Measurements from ENCODE around the gene FOSB. TPM values are rescaled to one million over a fixed set of nuclear protein-coding genes. Genes with fewer than 3 reads are reported as not detected.

FOSB gene
- total RNA-seq, 1 donor from 2014 or later, result 13.3 TPM

- Mint-ChIP-seq H3K36me3 (ENCODE audit: low read depth, unreplicated experiment) (no peaks in the 10 kb centered on the region), H3K4me3 (ENCODE audit: unreplicated experiment) (no peak overlapping the region), H3K27ac (ENCODE audit: unreplicated experiment) (no peak overlapping the region), H3K9me3 (ENCODE audit: unreplicated experiment) (no peaks in the 10 kb centered on the region), H3K4me1 (ENCODE audit: low read depth, unreplicated experiment) (peaks cover 4% of the 10 kb centered on the region), H3K27me3 (ENCODE audit: low read depth, unreplicated experiment) (peaks cover 4% of the 10 kb centered on the region)
- Histone ChIP-seq H2AFZ (ENCODE audit: low read depth, low read length) (no peak overlapping the region), H3K9ac (ENCODE audit: low read length) (no peak overlapping the region), H4K20me1 (ENCODE audit: insufficient read depth, low read length) (no peaks in the 10 kb centered on the region), H3K9me3 (ENCODE audit: insufficient read depth, low read depth, low read length) (no peaks in the 10 kb centered on the region), H3K27ac (ENCODE audit: low read depth, low read length) (no peak overlapping the region), H3K79me2 (ENCODE audit: insufficient read depth, low read length) (no peaks in the 10 kb centered on the region), H3K4me3 (ENCODE audit: insufficient read depth, low read depth, low read length) (no peak overlapping the region), H3K4me2 (ENCODE audit: low read length) (no peak overlapping the region), H3K4me1 (ENCODE audit: insufficient read depth, low read length) (peaks cover 5% of the 10 kb centered on the region), H3K36me3 (ENCODE audit: insufficient read depth, low read length) (no peaks in the 10 kb centered on the region), H3K27me3 (ENCODE audit: insufficient read depth, low read length) (no peaks in the 10 kb centered on the region)
- no peak for DNase-seq (ENCODE audit: low read depth)
- no peak for TF ChIP-seq CTCF (IDR thresholded peaks at IDR 0.05; ENCODE audit: insufficient read depth, low read depth, low read length)
- TF ChIP-seq EZH2 (IDR thresholded peaks at IDR 0.05; ENCODE audit: insufficient read depth, low read length), result no peak
- no peak for FAIRE-seq
Measured at GRCh38 chr19:45460807-45461347, 6.9 kb upstream of the FOSB start.

- Histone ChIP-seq H3K27ac (ENCODE audit: low read depth, low read length) (no peak overlapping the region), H3K9ac (ENCODE audit: low read length) (no peak overlapping the region), H3K27me3 (ENCODE audit: insufficient read depth, low read length) (no peaks in the 10 kb centered on the region), H3K4me3 (ENCODE audit: insufficient read depth, low read depth, low read length) (no peak overlapping the region), H3K4me2 (ENCODE audit: low read length) (no peak overlapping the region), H2AFZ (ENCODE audit: low read depth, low read length) (no peak overlapping the region), H3K9me3 (ENCODE audit: insufficient read depth, low read depth, low read length) (no peaks in the 10 kb centered on the region), H3K36me3 (ENCODE audit: insufficient read depth, low read length) (no peaks in the 10 kb centered on the region), H3K79me2 (ENCODE audit: insufficient read depth, low read length) (no peaks in the 10 kb centered on the region), H4K20me1 (ENCODE audit: insufficient read depth, low read length) (no peaks in the 10 kb centered on the region), H3K4me1 (ENCODE audit: insufficient read depth, low read length) (peaks cover 2% of the 10 kb centered on the region)
- Mint-ChIP-seq H3K27me3 (ENCODE audit: low read depth, unreplicated experiment) (peaks cover 4% of the 10 kb centered on the region), H3K4me1 (ENCODE audit: low read depth, unreplicated experiment) (no peaks in the 10 kb centered on the region), H3K9me3 (ENCODE audit: unreplicated experiment) (no peaks in the 10 kb centered on the region), H3K36me3 (ENCODE audit: low read depth, unreplicated experiment) (no peaks in the 10 kb centered on the region), H3K4me3 (ENCODE audit: unreplicated experiment) (no peak overlapping the region), H3K27ac (ENCODE audit: unreplicated experiment) (no peak overlapping the region)
- no peak for DNase-seq (ENCODE audit: low read depth)
- TF ChIP-seq EZH2 (IDR thresholded peaks at IDR 0.05; ENCODE audit: insufficient read depth, low read length) (no peak), CTCF (IDR thresholded peaks at IDR 0.05; ENCODE audit: insufficient read depth, low read depth, low read length) (no peak)
- FAIRE-seq, result no peak
Measured at GRCh38 chr19:45462174-45462573, 5.6 kb upstream of the FOSB start.

GRCh38 chr19:45463241-45463640, 4.6 kb upstream of the FOSB start:
- no peak for FAIRE-seq
- no peak overlapping the region for H3K27ac Mint-ChIP-seq (ENCODE audit: unreplicated experiment)
- no peak overlapping the region for H3K4me3 Mint-ChIP-seq (ENCODE audit: unreplicated experiment)
- Histone ChIP-seq H3K79me2 (ENCODE audit: insufficient read depth, low read length) (no peaks in the 10 kb centered on the region), H3K27me3 (ENCODE audit: insufficient read depth, low read length) (no peaks in the 10 kb centered on the region), H3K4me2 (ENCODE audit: low read length) (no peak overlapping the region), H3K4me1 (ENCODE audit: insufficient read depth, low read length) (peaks cover 8% of the 10 kb centered on the region), H4K20me1 (ENCODE audit: insufficient read depth, low read length) (peaks cover 3% of the 10 kb centered on the region), H2AFZ (ENCODE audit: low read depth, low read length) (no peak overlapping the region), H3K9ac (ENCODE audit: low read length) (no peak overlapping the region), H3K36me3 (ENCODE audit: insufficient read depth, low read length) (no peaks in the 10 kb centered on the region), H3K27ac (ENCODE audit: low read depth, low read length) (no peak overlapping the region), H3K4me3 (ENCODE audit: insufficient read depth, low read depth, low read length) (no peak overlapping the region), H3K9me3 (ENCODE audit: insufficient read depth, low read depth, low read length) (no peaks in the 10 kb centered on the region)
- no peaks in the 10 kb centered on the region for H3K9me3 Mint-ChIP-seq (ENCODE audit: unreplicated experiment)
- TF ChIP-seq EZH2 (IDR thresholded peaks at IDR 0.05; ENCODE audit: insufficient read depth, low read length) (no peak), CTCF (IDR thresholded peaks at IDR 0.05; ENCODE audit: insufficient read depth, low read depth, low read length) (no peak)
- no peak for DNase-seq (ENCODE audit: low read depth)
- peaks cover 4% of the 10 kb centered on the region for H3K27me3 Mint-ChIP-seq (ENCODE audit: low read depth, unreplicated experiment)
- no peaks in the 10 kb centered on the region for H3K4me1 Mint-ChIP-seq (ENCODE audit: low read depth, unreplicated experiment)
- H3K36me3 Mint-ChIP-seq (ENCODE audit: low read depth, unreplicated experiment), result no peaks in the 10 kb centered on the region
